IMR-90 (cell line): ENCODE measurements around the gene ALDH3B2. TPM values are rescaled to one million over a fixed set of nuclear protein-coding genes. Genes with fewer than 3 reads are reported as not detected.
"Not testable (repeated sequence)": the region's sequence is repeated elsewhere in the genome, so short reads cannot be mapped to it uniquely, and the experiment has no call there.

Experiments used
- ATAC-seq: fragments of 200-7000 bp; cut with Tn5 transposase; 2 replicates; pipeline ENCODE4 v1.9.1; 2020; ENCODE audit warnings: low read depth, mild to moderate bottlenecking, moderate library complexity
- BruUV-seq: library from RNA; stranded (reverse); fragments of 400-500 nt; replicated peaks from 2 replicates; lab custom pipeline; 2021; lab: Mats Ljungman, UMichigan
- CTCF ChIA-PET: fragments of 300-600 bp; formaldehyde crosslinking; extraction: SDS; loops from one replicate; lab custom pipeline; 2021; ENCODE audit warnings: antibody characterized with exemption; lab: Yijun Ruan, JAX
- POLR2A ChIA-PET: fragments of 300-600 bp; sonication (Branson Sonifier 250); formaldehyde crosslinking; loops from one replicate; lab custom pipeline; 2022; ENCODE audit warnings: antibody characterized with exemption; ENCODE audit not compliant: unreplicated experiment; lab: Charles Lee
- DNase-seq: peaks from one replicate; pipeline ENCODE4 v3.0.0; 2013
- H2AFZ ChIP-seq: replicated peaks from 2 replicates; pipeline ENCODE3; 2013; ENCODE audit warnings: low read length, mild to moderate bottlenecking; ENCODE audit not compliant: poor library complexity
- H2AK5ac ChIP-seq: 2 replicates; pipeline ENCODE4 v1.6.1; 2013; ENCODE audit warnings: low read depth, low read length, inconsistent platforms
- H2AK9ac ChIP-seq: replicated peaks from 2 replicates; pipeline ENCODE3; 2013; ENCODE audit warnings: mild to moderate bottlenecking, low read depth, low read length, moderate library complexity; ENCODE audit not compliant: poor library complexity
- H2BK120ac ChIP-seq: 2 replicates; pipeline ENCODE4 v1.6.1; 2013; ENCODE audit warnings: low read depth, low read length, inconsistent platforms
- H2BK15ac ChIP-seq: 3 replicates; pipeline ENCODE4 v1.6.1; 2013; ENCODE audit warnings: low read depth, low read length, inconsistent platforms
- H2BK20ac ChIP-seq: 2 replicates; pipeline ENCODE4 v1.6.1; 2013; ENCODE audit warnings: low read depth, mild to moderate bottlenecking, inconsistent platforms, low read length, moderate library complexity
- H2BK5ac ChIP-seq: 2 replicates; pipeline ENCODE4 v1.6.1; 2013; ENCODE audit warnings: mild to moderate bottlenecking, low read depth, low read length, inconsistent platforms; ENCODE audit not compliant: poor library complexity, severe bottlenecking
- H3K14ac ChIP-seq: replicated peaks from 2 replicates; pipeline ENCODE4 v1.6.1; 2013; ENCODE audit warnings: low read depth, low read length, inconsistent platforms
- H3K18ac ChIP-seq: 2 replicates; pipeline ENCODE4 v1.6.1; 2013; ENCODE audit warnings: low read depth, low read length, control low read depth
- H3K23ac ChIP-seq: 2 replicates; pipeline ENCODE4 v1.6.1; 2013; ENCODE audit warnings: low read depth, low read length, inconsistent platforms
- H3K27ac ChIP-seq: 2 replicates; pipeline ENCODE4 v1.5.1; 2013; ENCODE audit warnings: mild to moderate bottlenecking, control low read depth, low read length; ENCODE audit not compliant: insufficient read depth
- H3K27me3 ChIP-seq: 2 replicates; pipeline ENCODE4 v1.6.1; 2013; ENCODE audit warnings: low read length; ENCODE audit not compliant: control insufficient read depth, insufficient read depth
- H3K36me3 ChIP-seq: 2 replicates; pipeline ENCODE4 v1.6.1; 2013; ENCODE audit warnings: low read length, mixed read lengths; ENCODE audit not compliant: control insufficient read depth, insufficient read depth
- H3K4ac ChIP-seq: 2 replicates; pipeline ENCODE4 v1.6.1; 2013; ENCODE audit warnings: low read depth, low read length, inconsistent platforms
- H3K4me1 ChIP-seq: 2 replicates; pipeline ENCODE4 v1.6.1; 2013; ENCODE audit warnings: low read length, mixed read lengths; ENCODE audit not compliant: control insufficient read depth, insufficient read depth
- H3K4me2 ChIP-seq: 2 replicates; pipeline ENCODE4 v1.6.1; 2013; ENCODE audit warnings: low read depth, mild to moderate bottlenecking, control low read depth, low read length, moderate library complexity
- H3K4me3 ChIP-seq: 2 replicates; pipeline ENCODE4 v1.5.1; 2013; ENCODE audit warnings: low read depth, mild to moderate bottlenecking, control low read depth, low read length, moderate library complexity; ENCODE audit not compliant: insufficient read depth
- H3K56ac ChIP-seq: 2 replicates; pipeline ENCODE4 v1.6.1; 2013; ENCODE audit warnings: low read length, inconsistent platforms; ENCODE audit not compliant: insufficient read depth; ENCODE audit errors: extremely low read depth
- H3K79me1 ChIP-seq, 2 experiments: 2 replicates each; pipeline ENCODE4 v1.6.1; 2013; ENCODE audit warnings: low read length in 2 of 2, inconsistent platforms in 1 of 2, low read depth in 1 of 2
- H3K9ac ChIP-seq: 2 replicates; pipeline ENCODE4 v1.6.1; 2013; ENCODE audit warnings: low read depth, low read length, control low read depth
- H3K9me1 ChIP-seq: 2 replicates; pipeline ENCODE4 v1.6.1; 2013; ENCODE audit warnings: low read length, inconsistent platforms; ENCODE audit not compliant: insufficient read depth
- H3K9me3 ChIP-seq: 2 replicates; pipeline ENCODE4 v1.6.1; 2013; ENCODE audit warnings: low read length; ENCODE audit not compliant: control insufficient read depth, insufficient read depth
- H4K20me1 ChIP-seq: 2 replicates; pipeline ENCODE4 v1.6.1; 2013; ENCODE audit warnings: low read length, inconsistent platforms; ENCODE audit not compliant: insufficient read depth
- H4K5ac ChIP-seq: 2 replicates; pipeline ENCODE4 v1.6.1; 2013; ENCODE audit warnings: mild to moderate bottlenecking, low read depth, low read length, control low read depth
- H4K8ac ChIP-seq, 2 experiments: 2 replicates each; pipeline ENCODE4 v1.6.1; 2013; ENCODE audit warnings: low read depth in 2 of 2, low read length in 2 of 2, control low read depth in 1 of 2, inconsistent platforms in 1 of 2
- H4K91ac ChIP-seq: 2 replicates; pipeline ENCODE4 v1.6.1; 2013; ENCODE audit warnings: low read depth, low read length, inconsistent platforms; ENCODE audit not compliant: insufficient read depth
- WGBS, 2 experiments: methylation state at CpG; one replicate each; pipeline versions ENCODE4 v1.1.5 to v1.1.7; 2013; ENCODE audit warnings: missing lambda C conversion rate in 2 of 2; ENCODE audit not compliant: insufficient read length in 1 of 2; ENCODE audit errors: extremely low coverage in 2 of 2; 5-methylcytosine and 5-hydroxymethylcytosine counted together
- dilution Hi-C: fragments of 300-500 bp; cut with HindIII; formaldehyde crosslinking; loops from one replicate; pipeline ENCODE4 v1.14.3; 2018; ENCODE audit warnings: low sequenced_read_pairs; ENCODE audit not compliant: unreplicated experiment
- in situ Hi-C: fragments of 300-500 bp; cut with MboI; formaldehyde crosslinking; loops from 3 replicates; pipeline ENCODE4 v1.14.3; 2019; ENCODE audit warnings: low sequenced_read_pairs, inconsistent platforms, mixed read lengths
- intact Hi-C: fragments of 100-400 bp; cut with micrococcal nuclease; formaldehyde crosslinking; loops from 2 replicates; pipeline ENCODE4 v1.10.0; 2022
- polyA plus RNA-seq, 3 experiments: library from polyadenylated mRNA; depleted of rRNA; stranded (reverse); fragments of >200 nt; gene quantifications; 2 replicates each; pipeline ENCODE4 v1.2.3, GENCODE V29; 2012; ENCODE audit warnings: low replicate concordance in 1 of 3
- total RNA-seq: library from RNA; depleted of rRNA; stranded (reverse); fragments of >200 nt; gene quantifications from 2 replicates; pipeline ENCODE4 v1.2.3, GENCODE V29; 2012

Gene ALDH3B2
- total and polyA plus RNA-seq, 2 of the 4 experiments (the other 2 are of a cell fraction) = not detected

- H3K23ac ChIP-seq, CTCF ChIA-PET, ATAC-seq, intact Hi-C loops, H3K9ac ChIP-seq, H3K4ac ChIP-seq, H3K4me2 ChIP-seq, H4K91ac ChIP-seq, H2BK5ac ChIP-seq, H3K14ac ChIP-seq, H3K36me3 ChIP-seq, H3K79me1 ChIP-seq, H3K18ac ChIP-seq, DNase-seq, H3K4me1 ChIP-seq, H3K4me3 ChIP-seq, H3K9me3 ChIP-seq, H4K8ac ChIP-seq, H4K20me1 ChIP-seq, H3K9me1 ChIP-seq, in situ Hi-C loops, BruUV-seq, H3K56ac ChIP-seq, H4K5ac ChIP-seq, H2BK120ac ChIP-seq, dilution Hi-C loops, H2AK5ac ChIP-seq, POLR2A ChIA-PET, H3K27me3 ChIP-seq, H2AFZ ChIP-seq, H2BK15ac ChIP-seq, H3K27ac ChIP-seq, H2BK20ac ChIP-seq, H2AK9ac ChIP-seq: not testable (repeated sequence)
- no CpG with 5 or more reads among the region's 17 CpGs for WGBS, 2 experiments
These were observed 41.4 kb upstream of the ALDH3B2 start for GRCh38 chr11:67715801-67716200.
